Lower leg skin (tissue), 4 donors: ENCODE results near the gene KNSTRN. TPM values are rescaled to one million over a fixed set of nuclear protein-coding genes. Genes with fewer than 3 reads are reported as not detected.

Experiments
- DNase-seq, 2 donors: peaks; one replicate each; pipeline ENCODE4 v3.0.0-alpha.2; 2019; ENCODE audit warnings: low spot score in 2 of 2
- H3K4me3 ChIP-seq: fragments of 200-600 bp; sonication (generic); 2 replicates; pipeline ENCODE4 v1.5.1; 2017; ENCODE audit warnings: mild to moderate bottlenecking, low read depth; ENCODE audit not compliant: poor library complexity, severe bottlenecking
- POLR2A ChIP-seq, 2 donors: fragments of 450-650 bp; IDR thresholded peaks; one replicate each; pipeline ENCODE4 v1.6.1; 2016 to 2017; ENCODE audit warnings: antibody characterized with exemption in 2 of 2, mild to moderate bottlenecking in 1 of 2, moderate library complexity in 1 of 2
- WGBS, 2 donors: methylation state at CpG; one replicate each; pipeline ENCODE4 v1.1.5; 2018; 5-methylcytosine and 5-hydroxymethylcytosine counted together
- intact Hi-C: fragments of 100-400 bp; cut with DNase I; formaldehyde crosslinking; loops from one replicate; pipeline ENCODE4 v1.15.0; 2023; ENCODE audit warnings: low total_unique reads
- total RNA-seq, 4 donors: library from RNA; depleted of rRNA; stranded (reverse); fragments of >200 nt; gene quantifications; one replicate each; pipeline ENCODE4 v1.1.0, GENCODE V29; 2016
- TF ChIP-seq, protein P1 (sequence below), 3 donors: fragments of 450-650 bp; IDR thresholded peaks; one replicate each; pipeline ENCODE4 v1.5.1; 2016; ENCODE audit warnings: antibody characterized with exemption in 3 of 3, mild to moderate bottlenecking in 3 of 3, moderate library complexity in 2 of 3

The KNSTRN gene
- total RNA-seq, 4 donors from 2014 or later = 7.6 to 24.8 (median 13.1) TPM

DNA sequence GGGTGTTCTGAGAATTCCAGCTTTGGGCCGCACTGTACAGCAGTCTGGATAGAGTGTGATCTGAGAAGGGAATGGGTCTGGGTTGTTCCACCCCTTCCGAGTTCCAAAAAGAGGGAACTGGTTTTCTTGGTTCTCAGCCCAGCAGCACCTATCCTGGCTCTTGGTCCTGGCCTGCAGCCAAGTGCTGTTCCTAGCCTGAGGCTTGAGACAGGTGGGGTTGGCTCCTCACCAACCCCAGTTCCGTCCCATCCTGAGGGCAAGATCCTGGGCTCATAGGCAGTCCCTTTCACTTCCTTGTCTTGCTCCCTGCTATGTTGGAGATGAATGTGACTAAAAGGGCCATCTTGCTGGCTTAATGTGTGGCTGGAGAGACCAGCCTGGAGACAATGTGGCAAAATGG, 38.3 kb downstream of the KNSTRN start:
- TF ChIP-seq POLR2A (IDR thresholded peaks at IDR 0.05) = no peak
- TF ChIP-seq, protein P1, sequence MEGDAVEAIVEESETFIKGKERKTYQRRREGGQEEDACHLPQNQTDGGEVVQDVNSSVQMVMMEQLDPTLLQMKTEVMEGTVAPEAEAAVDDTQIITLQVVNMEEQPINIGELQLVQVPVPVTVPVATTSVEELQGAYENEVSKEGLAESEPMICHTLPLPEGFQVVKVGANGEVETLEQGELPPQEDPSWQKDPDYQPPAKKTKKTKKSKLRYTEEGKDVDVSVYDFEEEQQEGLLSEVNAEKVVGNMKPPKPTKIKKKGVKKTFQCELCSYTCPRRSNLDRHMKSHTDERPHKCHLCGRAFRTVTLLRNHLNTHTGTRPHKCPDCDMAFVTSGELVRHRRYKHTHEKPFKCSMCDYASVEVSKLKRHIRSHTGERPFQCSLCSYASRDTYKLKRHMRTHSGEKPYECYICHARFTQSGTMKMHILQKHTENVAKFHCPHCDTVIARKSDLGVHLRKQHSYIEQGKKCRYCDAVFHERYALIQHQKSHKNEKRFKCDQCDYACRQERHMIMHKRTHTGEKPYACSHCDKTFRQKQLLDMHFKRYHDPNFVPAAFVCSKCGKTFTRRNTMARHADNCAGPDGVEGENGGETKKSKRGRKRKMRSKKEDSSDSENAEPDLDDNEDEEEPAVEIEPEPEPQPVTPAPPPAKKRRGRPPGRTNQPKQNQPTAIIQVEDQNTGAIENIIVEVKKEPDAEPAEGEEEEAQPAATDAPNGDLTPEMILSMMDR (IDR thresholded peaks at IDR 0.05) = no peak
- DNase-seq = no peak
- intact Hi-C loops = loop anchor here (5.0 to 10.0 kb wide), 2 partner anchors 46 to 138 kb away; partner anchors contain the start of gene ANKRD63
- 30 to 42% methylated on average over 3 of the region's 3 CpGs for WGBS, 2 donors
- H3K4me3 ChIP-seq = no peak overlapping the region

DNA sequence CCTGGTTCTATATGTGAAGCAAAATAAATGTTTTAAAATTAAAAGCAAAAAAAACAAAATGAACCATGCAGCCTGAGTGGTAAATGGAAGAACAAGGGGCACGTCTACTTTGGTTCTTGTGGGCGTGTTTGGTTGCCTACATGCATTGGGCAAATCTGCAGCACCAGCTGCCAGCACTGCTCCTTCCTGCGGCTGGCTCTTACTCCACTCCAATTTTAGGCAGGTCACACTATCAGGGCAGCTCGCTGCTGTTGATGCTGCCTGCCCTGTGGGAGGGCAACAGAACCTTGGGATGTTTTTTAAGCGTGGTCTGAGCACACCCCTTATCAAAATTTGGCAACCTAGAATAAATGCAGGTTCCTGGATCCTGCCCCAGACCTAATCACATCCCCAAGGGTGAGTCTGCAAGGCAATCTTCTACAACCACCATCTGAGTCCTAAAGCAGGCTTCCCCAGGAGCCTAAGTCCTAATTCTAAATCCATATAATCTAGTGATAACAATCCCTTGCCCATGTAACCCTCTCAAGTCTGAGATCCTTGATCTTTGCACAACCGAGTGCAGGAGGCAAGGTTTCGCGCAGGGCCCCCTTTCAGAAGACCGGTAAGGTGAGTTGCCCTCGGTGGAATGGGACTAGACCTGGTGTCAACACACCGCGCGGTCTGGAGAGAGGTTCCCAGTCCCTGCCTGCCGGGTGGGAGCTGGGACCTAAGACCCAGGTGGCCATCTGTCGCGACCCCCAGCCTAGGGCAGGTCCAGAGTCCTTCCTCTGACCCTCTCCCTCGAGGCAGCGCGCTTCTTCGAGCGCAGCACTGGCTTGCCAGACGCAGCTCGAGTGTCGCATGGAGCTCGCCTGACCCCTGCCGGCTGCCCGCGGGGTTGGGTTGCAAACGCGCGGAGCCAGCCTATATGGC, 39.0 kb downstream of the KNSTRN start:
- DNase-seq = peak in 1 of 2 donors; percentile 93
- H3K4me3 ChIP-seq = no peak overlapping the region
- TF ChIP-seq, protein P1 (IDR thresholded peaks at IDR 0.05) = peak in 1 of 3 donors; percentile 94
- TF ChIP-seq POLR2A (IDR thresholded peaks at IDR 0.05) = no peak
- 13 to 28% methylated on average over 17 to 28 of the region's 31 CpGs for WGBS, 2 donors
- intact Hi-C loops = loop anchor here (5.0 to 10.0 kb wide), 2 partner anchors 47 to 139 kb away; partner anchors contain the start of gene ANKRD63

DNA sequence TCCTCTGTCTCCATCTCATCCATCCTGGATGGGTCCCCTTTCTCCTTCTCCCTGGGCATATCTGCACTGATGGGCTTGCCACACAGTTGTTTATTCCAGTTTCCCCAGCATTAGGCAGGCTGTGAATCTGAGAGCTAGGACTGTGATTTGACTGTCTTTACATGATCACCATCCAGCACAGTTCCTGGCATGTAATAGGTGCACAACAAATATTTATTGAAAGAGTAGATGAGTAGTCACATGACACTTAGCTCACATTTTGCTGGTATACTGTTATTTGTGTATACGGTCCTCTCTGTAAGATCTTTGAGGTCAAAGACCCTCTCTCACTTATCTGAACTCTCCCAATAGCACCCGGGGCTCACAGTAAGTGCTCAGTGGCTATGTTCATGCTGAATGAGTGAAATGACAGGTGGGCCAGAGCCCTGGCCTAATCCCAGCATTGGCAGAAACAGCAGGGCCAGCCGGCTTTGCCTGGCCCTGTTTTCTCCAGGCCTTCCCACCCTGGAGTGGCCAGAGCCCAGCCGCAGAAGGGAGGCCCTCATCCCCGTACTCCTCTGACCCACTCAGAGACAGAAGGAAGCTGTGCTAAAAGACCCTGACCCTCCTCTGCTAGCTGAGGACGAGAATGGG, 42.1 kb downstream of the KNSTRN start:
- no peak for DNase-seq
- 89 to 92% methylated on average over 5 to 6 of the region's 6 CpGs for WGBS, 2 donors
- no peak overlapping the region for H3K4me3 ChIP-seq
- intact Hi-C loops = loop anchor here (5.0 to 10.0 kb wide), 2 partner anchors 50 to 142 kb away; partner anchors contain the start of gene ANKRD63
- TF ChIP-seq, protein P1 (IDR thresholded peaks at IDR 0.05) = no peak
- TF ChIP-seq POLR2A (IDR thresholded peaks at IDR 0.05) = no peak

DNA sequence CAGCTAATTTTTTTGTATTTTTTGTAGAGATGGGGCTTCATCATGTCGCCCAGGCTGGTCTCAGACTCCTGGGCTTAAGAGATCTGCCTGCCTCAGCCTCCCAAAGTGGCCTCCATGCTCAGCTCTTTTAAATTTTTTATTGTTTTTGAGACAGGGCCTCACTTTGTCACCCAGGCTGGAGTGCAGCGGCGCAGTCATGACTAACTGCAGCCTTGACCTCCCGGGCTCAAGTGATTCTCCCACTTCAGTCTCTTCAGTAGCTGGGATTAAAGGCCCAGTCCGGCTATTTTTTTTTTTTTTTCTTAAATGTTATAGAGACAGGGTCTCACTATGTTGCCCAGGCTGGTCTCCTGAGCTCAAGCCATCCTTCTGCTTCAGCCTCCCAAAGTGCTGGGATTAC, 43.2 kb downstream of the KNSTRN start:
- intact Hi-C loops = loop anchor here (10.0 kb wide), 1 partner anchor 51 kb away; no protein-coding TSS in a partner anchor
- 96 to 97% methylated on average over 5 of the region's 5 CpGs for WGBS, 2 donors
- no peak for DNase-seq

DNA sequence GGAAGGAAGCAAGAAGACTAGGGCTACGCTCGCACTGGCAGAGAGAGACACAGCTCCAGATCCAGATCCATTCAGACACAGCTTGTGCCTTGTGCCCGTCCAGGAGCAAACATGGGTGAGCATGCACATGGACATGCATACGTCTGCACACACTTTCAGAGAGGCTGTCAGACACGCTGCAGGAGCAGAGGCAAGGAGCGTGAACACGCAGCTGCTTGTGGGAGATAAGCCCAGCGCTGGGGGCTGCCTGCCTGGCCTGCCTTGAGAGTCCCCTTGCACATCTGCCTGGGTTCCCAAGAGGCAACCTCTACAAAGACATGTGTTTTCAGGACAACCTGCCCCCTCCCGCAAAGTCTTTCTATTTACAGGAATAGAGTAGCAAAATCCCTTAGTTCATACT, 44.7 kb downstream of the KNSTRN start:
- no peak for DNase-seq
- intact Hi-C loops = loop anchor here (10.0 kb wide), 1 partner anchor 52 kb away; no protein-coding TSS in a partner anchor
- H3K4me3 ChIP-seq = no peak overlapping the region
- 90 to 93% methylated on average over 9 of the region's 9 CpGs for WGBS, 2 donors
- TF ChIP-seq, protein P1 (IDR thresholded peaks at IDR 0.05) = no peak
- no peak for TF ChIP-seq POLR2A (IDR thresholded peaks at IDR 0.05)

More for the DNA sequence above, 43.2 kb downstream of the KNSTRN start:
- no peak for TF ChIP-seq POLR2A (IDR thresholded peaks at IDR 0.05)
- TF ChIP-seq, protein P1 (IDR thresholded peaks at IDR 0.05) = no peak
- no peak overlapping the region for H3K4me3 ChIP-seq
